Mammary epithelial cell (primary cell): ENCODE results near the gene RNASE13.

ENCODE experiments used
- EZH2 ChIP-seq: IDR thresholded peaks from 2 replicates; pipeline ENCODE4 v1.6.1; 2012; ENCODE audit warnings: low read length, inconsistent platforms, borderline replicate concordance
- TF ChIP-seq, protein P1 (sequence below), 2 donors: IDR thresholded peaks in 1 of 2; conservative IDR thresholded peaks in 1 of 2; 2 replicates each; pipeline ENCODE4 v1.5.1; 2011 to 2012; ENCODE audit warnings: inconsistent platforms in 2 of 2, low read length in 2 of 2, mild to moderate bottlenecking in 2 of 2, control low read depth in 1 of 2, low read depth in 1 of 2; ENCODE audit not compliant: insufficient read depth in 1 of 2; ENCODE audit errors: extremely low read depth in 1 of 2

DNA sequence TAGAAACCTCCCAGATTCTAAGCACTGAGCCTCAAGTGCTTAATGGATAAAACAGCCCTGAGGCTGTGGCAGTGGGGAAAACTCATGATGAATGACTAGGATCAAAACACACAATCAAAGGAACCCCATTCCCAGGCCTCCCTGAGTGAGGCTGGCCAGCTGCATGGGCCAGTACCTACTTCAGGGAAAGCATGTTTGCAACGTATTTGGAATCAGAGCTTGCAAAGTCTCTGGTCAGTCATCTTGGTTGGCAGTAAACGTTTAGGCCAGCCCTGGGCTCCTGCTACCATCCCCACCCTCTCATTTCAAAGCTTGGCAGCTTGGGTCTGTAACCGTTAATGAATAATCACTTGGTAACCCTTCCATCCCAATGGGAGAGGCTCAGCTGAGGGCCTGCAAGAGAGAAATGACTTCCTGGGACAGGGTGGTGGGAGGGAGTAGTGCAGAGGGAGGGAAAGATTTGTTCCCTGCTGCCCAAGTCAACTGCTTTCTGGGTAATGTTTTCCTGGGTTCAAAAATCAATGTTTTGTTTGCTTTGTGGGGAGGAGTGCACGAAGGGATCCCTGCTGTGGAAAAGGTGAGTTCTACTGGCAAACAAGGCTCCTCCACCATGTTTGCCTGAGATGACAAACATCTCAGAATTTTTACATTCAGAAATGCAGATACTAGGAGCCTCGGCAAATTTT lies 21.0 kb upstream of the RNASE13 start:
- TF ChIP-seq, protein P1, sequence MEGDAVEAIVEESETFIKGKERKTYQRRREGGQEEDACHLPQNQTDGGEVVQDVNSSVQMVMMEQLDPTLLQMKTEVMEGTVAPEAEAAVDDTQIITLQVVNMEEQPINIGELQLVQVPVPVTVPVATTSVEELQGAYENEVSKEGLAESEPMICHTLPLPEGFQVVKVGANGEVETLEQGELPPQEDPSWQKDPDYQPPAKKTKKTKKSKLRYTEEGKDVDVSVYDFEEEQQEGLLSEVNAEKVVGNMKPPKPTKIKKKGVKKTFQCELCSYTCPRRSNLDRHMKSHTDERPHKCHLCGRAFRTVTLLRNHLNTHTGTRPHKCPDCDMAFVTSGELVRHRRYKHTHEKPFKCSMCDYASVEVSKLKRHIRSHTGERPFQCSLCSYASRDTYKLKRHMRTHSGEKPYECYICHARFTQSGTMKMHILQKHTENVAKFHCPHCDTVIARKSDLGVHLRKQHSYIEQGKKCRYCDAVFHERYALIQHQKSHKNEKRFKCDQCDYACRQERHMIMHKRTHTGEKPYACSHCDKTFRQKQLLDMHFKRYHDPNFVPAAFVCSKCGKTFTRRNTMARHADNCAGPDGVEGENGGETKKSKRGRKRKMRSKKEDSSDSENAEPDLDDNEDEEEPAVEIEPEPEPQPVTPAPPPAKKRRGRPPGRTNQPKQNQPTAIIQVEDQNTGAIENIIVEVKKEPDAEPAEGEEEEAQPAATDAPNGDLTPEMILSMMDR (conservative IDR thresholded peaks at IDR 0.05 in 1 of 2, IDR thresholded peaks at IDR 0.05 in 1 of 2; ENCODE audit: extremely low read depth in 1 of 2, insufficient read depth in 1 of 2, low read depth in 1 of 2, low read length in 2 of 2), result no peak
- TF ChIP-seq EZH2, result no peak
